GOT3 (cell line): ENCODE measurements around the gene ARHGAP15.

Experiments
- DNase-seq: peaks from one replicate; lab custom pipeline; 2025; ENCODE audit warnings: mixed read lengths; lab: John Stamatoyannopoulos, UW

The ARHGAP15 gene

GRCh38 chr2:143453981-143454511 lies 324.8 kb downstream of the ARHGAP15 start:
- no peak for DNase-seq

- no peak for DNase-seq
Observed at GRCh38 chr2:143455317-143455716, 326.1 kb downstream of the ARHGAP15 start.

- DNase-seq = no peak
Observed at GRCh38 chr2:143458258-143459190, 329.3 kb downstream of the ARHGAP15 start.

GRCh38 chr2:143460382-143460781 lies 331.2 kb downstream of the ARHGAP15 start:
- DNase-seq = no peak

GRCh38 chr2:143463719-143464118 lies 334.5 kb downstream of the ARHGAP15 start:
- no peak for DNase-seq

GRCh38 chr2:143466391-143466790 lies 337.2 kb downstream of the ARHGAP15 start:
- DNase-seq = no peak

GRCh38 chr2:143467011-143467410 lies 337.8 kb downstream of the ARHGAP15 start:
- no peak for DNase-seq

GRCh38 chr2:143468341-143468888 lies 339.2 kb downstream of the ARHGAP15 start:
- DNase-seq = no peak

- DNase-seq = no peak
Observed at GRCh38 chr2:143469323-143469722, 340.1 kb downstream of the ARHGAP15 start.

GRCh38 chr2:143471550-143471949 lies 342.3 kb downstream of the ARHGAP15 start:
- no peak for DNase-seq

- no peak for DNase-seq
Observed at GRCh38 chr2:143473216-143473615, 344.0 kb downstream of the ARHGAP15 start.

- no peak for DNase-seq
Observed at GRCh38 chr2:143473820-143474219, 344.6 kb downstream of the ARHGAP15 start.

GRCh38 chr2:143474586-143474985 lies 345.4 kb downstream of the ARHGAP15 start:
- DNase-seq = no peak

GRCh38 chr2:143475041-143475776 lies 346.0 kb downstream of the ARHGAP15 start:
- DNase-seq = no peak

GRCh38 chr2:143476336-143477087 lies 347.3 kb downstream of the ARHGAP15 start:
- no peak for DNase-seq

GRCh38 chr2:143477714-143478443 lies 348.7 kb downstream of the ARHGAP15 start:
- no peak for DNase-seq

- DNase-seq = no peak
Observed at GRCh38 chr2:143480086-143480485, 350.9 kb downstream of the ARHGAP15 start.

- no peak for DNase-seq
Observed at GRCh38 chr2:143480601-143481236, 351.5 kb downstream of the ARHGAP15 start.

GRCh38 chr2:143481237-143481623 lies 352.0 kb downstream of the ARHGAP15 start:
- no peak for DNase-seq

- no peak for DNase-seq
Observed at GRCh38 chr2:143481733-143482132, 352.5 kb downstream of the ARHGAP15 start.

GRCh38 chr2:143482316-143482715 lies 353.1 kb downstream of the ARHGAP15 start:
- DNase-seq = no peak
